ENCODE measurements around the gene TPH2.
A peak's percentile ranks its signal among the peaks of the same experiment; 100 is the strongest.

Gene TPH2

GRCh38 chr12:72037006-72037795, 98.6 kb downstream of the TPH2 start:
- no peak for DNase-seq

GRCh38 chr12:72041811-72042210, 103.2 kb downstream of the TPH2 start:
- no peak for DNase-seq

- DNase-seq: no peak
Observed at GRCh38 chr12:72053604-72054003, 115.0 kb downstream of the TPH2 start.

GRCh38 chr12:72054511-72054910, 115.9 kb downstream of the TPH2 start:
- no peak for DNase-seq

- DNase-seq: peak; percentile 96
Observed at GRCh38 chr12:72057330-72057914, 118.8 kb downstream of the TPH2 start.

GRCh38 chr12:72063073-72063472, 124.4 kb downstream of the TPH2 start:
- DNase-seq: no peak

GRCh38 chr12:72071030-72071429, 132.4 kb downstream of the TPH2 start:
- DNase-seq: no peak

- peak; percentile 85 for DNase-seq
Observed at GRCh38 chr12:72072592-72073212, 134.1 kb downstream of the TPH2 start.

- peak; percentile 75 for DNase-seq
Observed at GRCh38 chr12:72074065-72074464, 135.4 kb downstream of the TPH2 start.

GRCh38 chr12:72074956-72075355, 136.3 kb downstream of the TPH2 start:
- DNase-seq: peak; percentile 34

- peak; percentile 74 for DNase-seq
Observed at GRCh38 chr12:72075401-72075800, 136.8 kb downstream of the TPH2 start.

GRCh38 chr12:72075891-72076557, 137.4 kb downstream of the TPH2 start:
- peak; percentile 89 for DNase-seq

GRCh38 chr12:72076558-72076915, 137.9 kb downstream of the TPH2 start:
- DNase-seq: peak; percentile 68

GRCh38 chr12:72077111-72077820, 138.6 kb downstream of the TPH2 start:
- peak; percentile 96 for DNase-seq

- DNase-seq: peak; percentile 68
Observed at GRCh38 chr12:72081777-72082176, 143.1 kb downstream of the TPH2 start.
